GM18517 (cell line): ENCODE measurements around the gene PAQR7.

ENCODE experiments used
- ATAC-seq: cut with Tn5 transposase; IDR thresholded peaks from one replicate; pipeline ENCODE4 v1.9.1; 2021; ENCODE audit warnings: mild to moderate bottlenecking, moderate library complexity; ENCODE audit not compliant: unreplicated experiment

The PAQR7 gene

GRCh38 chr1:25903986-25904385, 28.5 kb upstream of the PAQR7 start:
- ATAC-seq: no peak

DNA sequence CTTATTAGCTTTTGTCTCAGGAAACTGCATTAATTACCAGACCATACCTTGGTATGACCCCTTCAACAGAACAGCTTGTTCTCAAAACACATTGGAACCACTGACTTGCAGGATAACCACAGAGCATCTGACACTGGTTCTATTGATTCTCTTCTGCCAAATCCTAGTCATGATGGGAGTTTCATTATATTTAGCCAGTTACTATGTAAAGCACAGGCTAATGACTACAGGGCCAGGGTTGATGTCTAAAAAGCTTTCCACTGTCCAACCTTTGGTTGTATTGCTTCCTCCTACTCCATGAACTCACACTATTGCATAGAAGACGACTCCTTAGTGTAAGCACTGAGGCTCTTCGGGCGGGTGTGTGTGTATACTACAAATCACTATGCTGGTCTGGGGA, 27.0 kb upstream of the PAQR7 start:
- no peak for ATAC-seq

- ATAC-seq: no peak
Observed at GRCh38 chr1:25900219-25900618, 24.7 kb upstream of the PAQR7 start.

GRCh38 chr1:25899792-25900191, 24.3 kb upstream of the PAQR7 start:
- no peak for ATAC-seq

DNA sequence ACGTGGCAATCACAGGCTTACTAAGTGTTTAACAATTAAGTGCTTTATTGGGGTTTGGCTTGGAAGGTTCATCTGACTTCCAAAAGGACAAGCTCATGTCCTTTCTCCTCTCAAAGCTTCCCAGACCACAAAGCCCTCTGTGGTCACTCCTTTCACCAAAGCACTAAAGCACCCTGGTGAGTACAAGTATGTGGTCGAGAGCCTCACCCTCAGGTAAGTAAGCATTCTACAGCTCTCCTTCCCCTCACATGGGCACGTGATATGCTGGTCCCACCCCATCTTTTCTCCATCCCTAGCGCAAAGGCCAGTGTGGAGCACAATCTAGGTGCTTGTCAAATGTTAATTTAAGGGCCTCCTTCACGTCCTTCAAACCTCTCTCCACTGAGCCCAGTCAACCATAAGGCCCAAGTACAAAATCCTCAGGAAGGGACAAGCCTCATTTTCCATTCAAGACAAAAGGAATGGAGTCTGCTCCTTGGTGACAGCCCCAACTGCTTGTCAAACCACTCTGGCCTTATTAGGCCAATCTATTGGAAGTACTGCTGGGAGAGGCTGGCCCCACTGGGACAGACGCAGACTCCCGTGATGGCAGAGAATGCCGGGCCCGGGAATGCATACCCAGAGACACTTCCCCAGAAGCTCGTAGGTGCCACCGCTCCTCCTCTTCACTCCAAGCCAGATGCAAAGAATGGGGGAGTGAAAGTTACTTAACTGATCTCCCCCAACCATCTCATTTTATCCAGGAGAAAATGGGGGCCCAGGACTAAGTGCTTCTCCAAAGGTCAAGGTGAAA, 22.9 kb upstream of the PAQR7 start:
- ATAC-seq: no peak

GRCh38 chr1:25897754-25898153, 22.2 kb upstream of the PAQR7 start:
- no peak for ATAC-seq

DNA sequence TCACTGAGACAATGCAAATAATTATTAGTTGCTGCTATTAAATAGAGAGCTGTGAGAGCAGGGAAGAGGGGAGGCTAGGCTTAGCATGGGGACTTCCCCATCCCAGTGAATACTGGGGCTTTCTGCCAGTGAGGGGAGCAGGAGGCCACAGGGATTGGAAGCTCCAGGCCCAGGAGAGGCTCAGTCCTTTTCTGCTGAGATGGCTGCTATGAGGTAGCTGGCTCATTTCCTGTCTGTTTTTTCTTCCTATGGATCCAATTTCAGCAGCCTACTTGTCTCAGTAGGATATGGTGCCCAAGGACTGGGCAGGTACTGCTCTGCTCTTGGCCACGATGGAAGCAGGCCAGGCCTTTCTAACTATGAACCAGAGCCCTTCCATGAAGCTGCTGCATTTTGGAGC, 20.8 kb upstream of the PAQR7 start:
- ATAC-seq: no peak

DNA sequence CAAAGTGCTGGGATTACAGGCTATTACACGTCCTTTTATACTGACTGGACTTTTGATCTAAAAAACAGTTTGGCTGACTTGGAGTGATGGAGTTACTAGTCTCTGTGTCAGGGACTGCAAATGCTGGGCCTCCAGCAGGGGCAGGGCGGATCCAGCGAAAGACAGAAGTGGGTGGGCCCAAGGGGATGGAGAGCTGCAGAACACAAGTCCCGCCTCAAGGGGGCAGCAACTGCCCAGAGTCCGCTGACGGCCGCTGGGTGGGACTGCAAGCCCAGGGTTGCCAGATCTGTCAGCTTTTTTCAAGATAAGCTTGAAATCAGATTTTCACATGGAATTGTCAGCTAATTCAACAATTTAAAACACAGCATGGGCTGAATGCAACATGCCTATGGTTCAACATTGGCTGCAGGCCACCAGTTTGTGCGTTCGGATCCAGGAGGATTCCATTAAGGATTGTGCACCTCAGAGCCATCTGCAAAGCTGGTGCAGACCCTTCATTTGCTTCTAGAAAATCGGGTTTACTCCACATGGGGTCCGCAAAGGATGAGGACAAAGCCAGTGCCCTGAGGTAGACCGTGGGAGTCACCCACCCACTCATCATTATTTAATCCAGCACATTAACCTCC, 20.0 kb upstream of the PAQR7 start:
- peak; percentile 78 for ATAC-seq

DNA sequence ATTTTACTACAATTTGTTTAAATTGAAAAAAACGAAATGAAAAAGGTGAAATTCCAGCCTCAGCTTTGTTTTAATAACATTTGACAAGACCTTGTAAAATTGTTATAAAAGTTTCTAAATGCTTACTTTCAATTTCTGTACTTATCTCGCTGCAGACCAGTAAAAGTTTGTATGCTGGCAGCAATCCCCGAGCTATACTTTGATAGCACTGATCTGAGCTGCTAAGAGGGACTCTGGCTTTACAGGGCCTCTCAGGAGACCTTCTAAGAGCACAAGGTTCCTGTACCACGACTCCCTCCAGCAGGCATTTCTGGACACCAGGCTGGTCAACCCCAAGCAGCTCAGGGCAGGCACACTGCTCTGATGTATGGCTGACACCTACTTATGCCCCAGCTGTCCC, 17.6 kb upstream of the PAQR7 start:
- ATAC-seq: no peak

DNA sequence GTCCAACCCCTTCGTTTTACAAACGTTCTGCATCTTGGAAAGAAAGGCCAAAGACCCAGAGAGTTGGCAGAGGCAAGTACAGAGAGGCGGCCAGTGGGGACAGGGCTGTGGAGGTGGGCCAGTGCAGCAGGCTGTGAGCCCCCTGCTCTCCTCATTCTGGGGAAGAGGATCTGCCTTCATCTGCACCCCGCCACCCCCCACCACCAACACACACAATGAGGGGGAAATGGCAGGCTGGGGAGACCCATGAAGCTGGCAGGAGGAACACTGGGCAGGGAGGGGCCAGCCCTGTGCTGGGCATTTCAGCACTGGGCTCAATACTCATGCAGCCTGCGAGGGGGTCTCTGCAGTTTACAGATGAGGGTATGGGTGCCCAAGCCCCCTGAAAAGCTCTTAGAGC, 16.1 kb upstream of the PAQR7 start:
- no peak for ATAC-seq

DNA sequence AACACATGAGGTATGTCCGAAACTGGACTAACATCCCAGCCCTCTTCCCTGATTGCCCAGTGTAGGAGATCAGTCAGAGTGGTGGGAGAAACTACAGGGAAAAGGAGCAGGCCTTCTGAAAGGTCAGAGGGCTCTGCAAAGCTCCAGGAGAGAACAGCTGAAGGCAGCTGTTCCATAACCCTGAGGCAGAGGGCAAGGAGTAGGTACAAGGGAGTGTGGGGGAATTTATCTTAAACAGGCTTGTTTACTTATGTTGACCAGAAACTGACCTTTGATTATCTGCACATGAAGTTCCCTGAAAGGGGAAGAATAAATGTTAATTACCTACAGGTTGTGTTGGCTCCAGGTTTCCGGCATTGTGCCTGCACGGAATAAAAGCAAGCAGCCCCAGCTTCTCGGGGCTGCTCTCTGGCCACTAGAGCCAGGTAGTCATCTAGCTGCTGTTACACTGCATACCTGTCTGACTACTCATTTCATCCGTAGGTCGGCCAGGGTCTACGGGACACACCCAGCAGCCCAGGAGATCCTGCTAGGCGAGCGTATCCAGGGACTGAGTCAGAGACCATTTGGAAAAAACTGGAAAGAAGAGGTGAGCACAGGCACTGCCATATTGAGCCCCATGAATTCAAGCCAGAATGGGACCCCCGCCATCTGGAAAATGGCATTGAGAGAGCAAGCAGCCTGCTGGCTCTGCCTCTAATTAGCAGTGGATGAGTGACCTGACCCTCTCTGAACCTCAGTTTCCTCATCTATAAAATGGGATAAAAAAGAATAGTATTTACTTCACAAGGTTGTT, 14.9 kb upstream of the PAQR7 start:
- no peak for ATAC-seq

DNA sequence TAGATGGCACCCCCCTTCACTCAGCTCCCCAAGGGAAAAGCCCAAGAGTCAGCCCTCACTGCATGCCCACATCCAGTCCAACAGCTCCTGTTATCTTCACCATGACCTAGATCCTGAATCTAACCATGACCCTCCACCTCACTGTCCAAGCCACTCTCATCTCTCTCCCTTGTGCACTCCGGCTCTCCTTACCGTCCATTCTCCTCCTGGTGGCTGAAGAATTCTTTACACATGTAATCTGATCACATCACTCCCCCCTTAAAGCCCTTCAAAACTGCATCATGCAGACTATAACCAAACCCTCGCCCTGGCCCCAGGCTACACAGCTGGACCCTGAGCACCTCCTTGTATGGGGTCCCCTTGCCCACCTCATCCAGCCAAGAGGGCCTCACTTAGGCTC, 14.0 kb upstream of the PAQR7 start:
- ATAC-seq: no peak

- no peak for ATAC-seq
Observed at GRCh38 chr1:25888426-25888987, 13.0 kb upstream of the PAQR7 start.

GRCh38 chr1:25885602-25886001, 10.1 kb upstream of the PAQR7 start:
- no peak for ATAC-seq

DNA sequence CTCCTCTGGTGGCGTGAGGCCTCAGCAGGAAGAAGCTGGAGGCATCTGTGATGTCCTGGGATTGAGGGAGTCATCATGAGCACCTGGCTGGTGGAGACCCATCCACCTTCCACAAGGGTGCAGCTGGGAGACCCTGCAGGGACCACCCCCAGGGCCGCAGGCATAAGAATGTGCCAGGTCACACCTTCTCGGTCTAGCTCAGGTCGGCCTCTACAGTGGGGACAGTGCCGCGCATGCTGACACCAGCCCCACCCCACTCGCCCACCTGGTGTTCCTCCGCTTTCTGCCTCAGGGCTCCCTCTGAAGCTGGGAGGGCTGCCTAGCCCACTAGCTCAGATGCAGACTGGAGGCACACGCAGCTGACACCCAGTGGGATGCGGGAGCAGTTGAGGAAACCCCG, 5.8 kb upstream of the PAQR7 start:
- no peak for ATAC-seq

DNA sequence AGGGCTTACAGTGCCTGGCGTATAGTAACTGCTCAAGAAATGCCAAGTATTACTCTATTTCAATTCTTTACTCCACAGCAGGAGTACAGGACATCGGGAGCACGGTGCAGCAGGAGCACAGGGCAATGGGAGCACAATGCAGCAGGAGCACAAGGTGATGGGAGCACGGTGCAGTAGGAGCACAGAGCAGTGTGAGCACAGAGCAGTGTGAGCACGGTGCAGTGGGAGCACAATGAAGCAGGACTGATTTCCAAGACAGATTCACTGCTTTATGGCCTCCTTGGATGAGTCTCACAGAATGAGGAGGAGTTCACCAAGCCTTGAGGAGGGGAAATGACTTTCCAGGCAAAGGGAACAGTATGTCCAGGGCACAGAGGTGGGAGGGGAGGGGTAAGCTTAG, 5.0 kb upstream of the PAQR7 start:
- ATAC-seq: no peak

- ATAC-seq: no peak
Observed at GRCh38 chr1:25879675-25880074, 4.2 kb upstream of the PAQR7 start.

GRCh38 chr1:25878690-25879089, 3.2 kb upstream of the PAQR7 start:
- ATAC-seq: no peak

DNA sequence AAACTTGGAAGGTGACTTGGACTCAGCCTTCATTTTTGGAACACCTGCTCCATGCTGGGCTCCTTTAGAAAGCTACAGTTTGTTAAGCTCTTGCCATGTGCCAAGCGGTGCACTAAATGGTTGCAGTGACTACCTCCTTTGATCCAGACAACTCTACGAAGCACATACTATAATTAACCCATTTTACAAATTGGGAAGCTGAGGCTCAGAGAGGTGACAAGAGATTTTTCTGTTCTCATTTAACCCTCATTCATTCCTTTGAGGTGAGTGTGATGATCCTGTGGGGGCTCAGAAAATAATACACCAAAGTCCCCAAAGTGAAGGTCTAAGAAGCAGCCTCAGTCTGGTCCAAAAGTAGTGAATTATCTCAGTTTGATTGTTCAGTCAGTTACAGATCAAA, 1.6 kb upstream of the PAQR7 start:
- no peak for ATAC-seq

GRCh38 chr1:25876693-25877077, 1.2 kb upstream of the PAQR7 start:
- ATAC-seq: no peak

GRCh38 chr1:25875856-25876692, 566 bp upstream of the PAQR7 start:
- no peak for ATAC-seq
